Adrenal gland (tissue), 12 donors: ENCODE data around the gene OSBP2. TPM values are rescaled to one million over a fixed set of nuclear protein-coding genes. Genes with fewer than 3 reads are reported as not detected.

ENCODE experiments used
- DNase-seq, 7 donors: peaks; one replicate each; pipeline ENCODE4 v3.0.0-alpha.2; 2019 to 2020
- H3K27ac ChIP-seq, 5 donors: fragments of 200-600 bp; sonication (generic) in 4 of 5; 1 replicate in 3 of 5; 2 replicates in 2 of 5; pipeline versions ENCODE4 v1.5.1 to v1.8.0; 2016 to 2020; ENCODE audit warnings: mild to moderate bottlenecking in 1 of 5
- H3K27me3 ChIP-seq: fragments of 200-600 bp; 2 replicates; pipeline ENCODE4 v1.8.0; 2021
- H3K36me3 ChIP-seq, 2 donors: fragments of 200-600 bp; replicated peaks in 1 of 2; 1 replicate in 1 of 2; 2 replicates in 1 of 2; pipeline versions ENCODE4 v1.5.1 to v1.8.0; 2018 to 2022
- H3K4me1 ChIP-seq, 2 donors: fragments of 200-600 bp; replicated peaks in 1 of 2; 1 replicate in 1 of 2; 2 replicates in 1 of 2; pipeline versions ENCODE4 v1.5.1 to v1.8.0; 2018 to 2021
- H3K4me3 ChIP-seq, 4 donors: fragments of 200-600 bp; sonication (generic) in 3 of 4; one replicate each; pipeline ENCODE4 v1.5.1; 2016 to 2018
- H3K9me3 ChIP-seq, 3 donors: fragments of 200-600 bp; sonication (generic) in 1 of 3; replicated peaks in 1 of 3; 1 replicate in 2 of 3; 2 replicates in 1 of 3; pipeline versions ENCODE4 v1.5.1 to v1.8.0; 2016 to 2021
- CTCF ChIP-seq, 6 experiments: fragments of 450-650 bp in 4 of 6; fragments of 200-600 bp in 2 of 6; sonication (generic) in 1 of 6; IDR thresholded peaks; 1 replicate in 5 of 6; 2 replicates in 1 of 6; pipeline versions ENCODE4 v1.5.1 to v1.8.0; 2016 to 2021; ENCODE audit warnings: antibody characterized with exemption in 6 of 6, mild to moderate bottlenecking in 2 of 6, moderate library complexity in 1 of 6
- POLR2A ChIP-seq, 2 donors: fragments of 450-650 bp; IDR thresholded peaks; one replicate each; pipeline ENCODE4 v1.6.1; 2017; ENCODE audit warnings: antibody characterized with exemption in 2 of 2, mild to moderate bottlenecking in 2 of 2, moderate library complexity in 1 of 2
- WGBS, 4 donors: extraction: QIAGEN DNeasy Blood & Tissue Kit in 2 of 4; methylation state at CpG; one replicate each; pipeline versions ENCODE4 v1.1.5 to v1.1.7; 2013 to 2017; 5-methylcytosine and 5-hydroxymethylcytosine counted together
- intact Hi-C, 2 donors: fragments of 100-400 bp; cut with DNase I; formaldehyde crosslinking; loops; one replicate each; pipeline versions ENCODE4 v1.14.1 to v1.15.0; 2022 to 2023
- polyA plus RNA-seq, 3 donors: library from polyadenylated mRNA; stranded (reverse); fragments of 200-250 nt in 2 of 3; fragments of 350-450 nt in 1 of 3; fragmentation: Illumina TruSeq in 1 of 3; extraction: RNeasy Lipid Tissue Mini Kit (QIAGEN cat#74804) in 1 of 3; gene quantifications; one replicate each; pipeline ENCODE4 v1.2.3, GENCODE V29; 2013 to 2014
- total RNA-seq, 9 donors: library from RNA; depleted of rRNA in 4 of 9; stranded (reverse); fragments of >200 nt in 4 of 9; fragments of 120-200 nt in 1 of 9; fragmentation: NEBNext Ultra II Directional in 1 of 9; extraction: Animal tissue kit (Norgen Biotek cat#: 25700) in 1 of 9; gene quantifications; one replicate each; pipeline versions ENCODE4 v1.1.0 to v1.2.4, GENCODE V29; 2013 to 2023
- donor health status: healthy with polysubstance abuse.
- donor health status: Bipolar disorder and iron deficiency.
- donor health status: DM: yes; HTN: yes; CAD: no.
- donor health status: DM: no; HTN: no; CAD: no.
- donor health status: DM: no; HTN: no; CAD: no.
- donor health status: DM: yes; HTN: yes; CAD: no.

OSBP2 gene
- total and polyA plus RNA-seq, 12 donors: 7.3 to 35.6 (median 19.7) TPM

GRCh38 chr22:30742291-30743256 is 47.9 kb downstream of the OSBP2 start:
- intact Hi-C loops: loop anchor here in 1 of 2 donors (10.0 kb wide), 1 partner anchor 48 kb away; the partner anchor contains the start of gene OSBP2
- 76 to 97% (median 89%) methylated on average over 6 of the region's 6 CpGs for WGBS, 4 donors
- Histone ChIP-seq H3K27ac (no peak overlapping the region), H3K9me3 (no peaks in the 10 kb centered on the region), H3K4me3 (no peak overlapping the region), H3K36me3 (no peaks in the 10 kb centered on the region), H3K27me3 (no peaks in the 10 kb centered on the region), H3K4me1 (no peaks in the 10 kb centered on the region)
- no peak for DNase-seq
- TF ChIP-seq POLR2A (IDR thresholded peaks at IDR 0.05): no peak
- no peak for TF ChIP-seq CTCF (IDR thresholded peaks at IDR 0.05)

GRCh38 chr22:30743257-30744020 is 48.8 kb downstream of the OSBP2 start:
- H3K9me3 ChIP-seq: no peaks in the 10 kb centered on the region
- H3K4me3 ChIP-seq: no peak overlapping the region
- no peaks in the 10 kb centered on the region for H3K27me3 ChIP-seq
- intact Hi-C loops: loop anchor here in 1 of 2 donors (10.0 kb wide), 1 partner anchor 49 kb away; the partner anchor contains the start of gene OSBP2
- no peaks in the 10 kb centered on the region for H3K36me3 ChIP-seq
- TF ChIP-seq CTCF (IDR thresholded peaks at IDR 0.05): no peak
- no peak for TF ChIP-seq POLR2A (IDR thresholded peaks at IDR 0.05)
- 60 to 82% (median 72%) methylated on average over 6 to 10 of the region's 10 CpGs for WGBS, 4 donors
- DNase-seq: no peak
- peak overlapping the region in 2 of 5 donors; percentile 10 to 14 for H3K27ac ChIP-seq
- H3K4me1 ChIP-seq: no peaks in the 10 kb centered on the region

GRCh38 chr22:30744224-30744623 is 49.5 kb downstream of the OSBP2 start:
- H3K27me3 ChIP-seq: no peaks in the 10 kb centered on the region
- intact Hi-C loops: loop anchor here in 1 of 2 donors (10.0 kb wide), 1 partner anchor 49 kb away; the partner anchor contains the start of gene OSBP2
- TF ChIP-seq POLR2A (IDR thresholded peaks at IDR 0.05): no peak
- TF ChIP-seq CTCF (IDR thresholded peaks at IDR 0.05): no peak
- H3K4me3 ChIP-seq: no peak overlapping the region
- peak in 1 of 7 donors; percentile 31 for DNase-seq
- 42 to 70% (median 55%) methylated on average over 2 to 3 of the region's 3 CpGs for WGBS, 4 donors
- H3K27ac ChIP-seq: peak overlapping the region in 2 of 5 donors; percentile 10 to 14
- no peaks in the 10 kb centered on the region for H3K9me3 ChIP-seq
- H3K4me1 ChIP-seq: no peaks in the 10 kb centered on the region
- no peaks in the 10 kb centered on the region for H3K36me3 ChIP-seq

GRCh38 chr22:30747493-30747892 is 52.8 kb downstream of the OSBP2 start:
- intact Hi-C loops: loop anchor here in 1 of 2 donors (10.0 kb wide), 1 partner anchor 53 kb away; the partner anchor contains the start of gene OSBP2
- Histone ChIP-seq H3K4me1 (no peaks in the 10 kb centered on the region), H3K9me3 (no peaks in the 10 kb centered on the region), H3K36me3 (no peaks in the 10 kb centered on the region), H3K4me3 (no peak overlapping the region), H3K27me3 (no peaks in the 10 kb centered on the region), H3K27ac (no peak overlapping the region)
- TF ChIP-seq CTCF (IDR thresholded peaks at IDR 0.05): no peak
- no peak for TF ChIP-seq POLR2A (IDR thresholded peaks at IDR 0.05)
- 85 to 90% (median 88%) methylated on average over 7 of the region's 7 CpGs for WGBS, 4 donors
- no peak for DNase-seq
